ENCODE data around the gene SLC40A1. TPM values are rescaled to one million over a fixed set of nuclear protein-coding genes. Genes with fewer than 3 reads are reported as not detected.

The SLC40A1 gene
- total and polyA plus RNA-seq, 2 of the 8 experiments (the other 6 are each of a cell fraction or from before 2014, with no cell fraction given) = 0.03 TPM; not detected in 1

DNA sequence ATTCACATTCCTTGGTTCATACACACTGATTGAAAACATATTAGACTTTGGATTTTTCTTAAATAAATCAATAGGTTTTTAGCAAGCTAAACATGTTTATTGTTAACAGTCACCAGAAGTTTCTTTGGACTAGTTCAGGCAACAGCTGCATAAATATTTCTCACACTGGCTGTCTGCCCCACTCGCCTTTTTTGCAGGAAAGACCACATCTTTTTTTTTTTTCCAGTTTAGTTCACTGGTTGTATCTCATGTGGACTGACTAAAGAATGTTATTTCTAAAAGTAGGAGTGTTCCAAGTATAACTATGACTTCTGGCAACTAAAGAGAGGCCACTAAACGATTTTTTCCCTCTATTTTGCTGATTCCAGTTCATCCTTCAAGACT lies 31.1 kb downstream of the SLC40A1 start:
- Histone ChIP-seq H3K18ac (ENCODE audit: extremely low read depth, low read length) (no peak overlapping the region), H4K5ac (ENCODE audit: insufficient read length, low read depth, low read length) (no peak overlapping the region), H3K79me2 (ENCODE audit: control insufficient read depth in 1 of 2, insufficient read depth in 2 of 2, low read length in 2 of 2) (no peaks in the 10 kb centered on the region), H2BK20ac (ENCODE audit: low read length) (no peak overlapping the region), H3K27me3 (replicated peaks in 1 of 4; ENCODE audit: control insufficient read depth in 3 of 4, extremely low read depth in 1 of 4, insufficient read depth in 3 of 4, low read length in 3 of 4) (no peaks in the 10 kb centered on the region), H3K4me2 (ENCODE audit: insufficient read depth in 1 of 2, low read depth in 2 of 2, low read length in 2 of 2) (no peak overlapping the region), H3K4me3 (ENCODE audit: extremely low read depth in 1 of 4, insufficient read depth in 2 of 4, low read depth in 3 of 4, low read length in 4 of 4) (no peak overlapping the region), H2BK5ac (ENCODE audit: low read depth, low read length) (no peak overlapping the region), H3K23ac (ENCODE audit: insufficient read length) (no peak overlapping the region), H2BK15ac (ENCODE audit: low read length) (no peak overlapping the region), H2BK12ac (ENCODE audit: low read depth, low read length) (no peak overlapping the region), H3K9me3 (ENCODE audit: insufficient read depth in 2 of 2, low read depth in 1 of 2, low read length in 1 of 2) (no peaks in the 10 kb centered on the region), H3K79me1 (ENCODE audit: low read depth, low read length) (no peaks in the 10 kb centered on the region), H3K56ac (replicated peaks; ENCODE audit: insufficient read length, low read depth, low read length) (no peak overlapping the region), H3K27ac (ENCODE audit: low read depth, low read length) (no peak overlapping the region), H2AFZ (ENCODE audit: low read length) (peak overlapping the region; percentile 86; the same call in 1 of the 2 replicates), H2BK120ac (replicated peaks; ENCODE audit: low read depth, low read length) (no peak overlapping the region), H4K8ac (ENCODE audit: extremely low read depth, insufficient read depth, low read length) (no peak overlapping the region), H3K14ac (ENCODE audit: insufficient read length) (no peak overlapping the region), H4K91ac (replicated peaks; ENCODE audit: insufficient read length, low read length) (no peak overlapping the region), H3K4me1 (replicated peaks in 1 of 4; ENCODE audit: control insufficient read depth in 3 of 4, insufficient read depth in 4 of 4, low read length in 3 of 4) (no peaks in the 10 kb centered on the region), H4K20me1 (replicated peaks in 1 of 2; ENCODE audit: control insufficient read depth in 1 of 2, insufficient read depth in 2 of 2, low read length in 2 of 2) (no peaks in the 10 kb centered on the region), H3K9ac (replicated peaks in 1 of 4; ENCODE audit: extremely low read depth in 1 of 4, low read depth in 3 of 4, low read length in 3 of 4) (no peak overlapping the region), H3K4ac (replicated peaks; ENCODE audit: insufficient read length, low read depth, low read length) (no peak overlapping the region), H3K36me3 (ENCODE audit: control insufficient read depth in 2 of 4, insufficient read depth in 4 of 4, low read length in 3 of 4) (no peaks in the 10 kb centered on the region), H3K23me2 (ENCODE audit: low read depth, low read length) (no peaks in the 10 kb centered on the region), H2AK5ac (ENCODE audit: low read depth, low read length) (no peak overlapping the region)
- no peak for FAIRE-seq
- WGBS, 2 experiments (ENCODE audit: extremely low coverage in 1 of 2, insufficient coverage in 1 of 2, insufficient read length in 1 of 2, insufficient replicate concordance in 2 of 2, low coverage in 1 of 2, low lambda C conversion rate in 2 of 2, missing lambda C conversion rate in 1 of 2) = 72% methylated on average over 2 of the region's 2 CpGs; no CpG with 5 or more reads in 1 of the 2 experiments
- no peak for TF ChIP-seq TCF12 (IDR thresholded peaks at IDR 0.05; ENCODE audit: low read depth, low read length)
- no peak for DNase-seq (ENCODE audit: low read depth in 1 of 2, low spot score in 2 of 2)
- CTCF ChIA-PET (ENCODE audit: partially characterized antibody) = interaction anchor here (1.1 to 1.7 kb wide), 3 partner anchors 9 to 83 kb away, joined by 3 to 4 read pairs (median 3); no protein-coding TSS in a partner anchor
- POLR2A ChIA-PET (ENCODE audit: partially characterized antibody) = no interaction called here

All from H1 (cell line).